ENCODE measurements around the gene DRAP1. TPM values are rescaled to one million over a fixed set of nuclear protein-coding genes. Genes with fewer than 3 reads are reported as not detected.
A peak's percentile ranks its signal among the peaks of the same experiment; 100 is the strongest.

The DRAP1 gene
- total and polyA plus RNA-seq, 9 of the 15 experiments (the other 6 are each of a cell fraction or from before 2014, with no cell fraction given): 9.6 to 200 (median 92.9) TPM

- TF ChIP-seq RERE (CRISPR knock-in tag; IDR thresholded peaks at IDR 0.05; ENCODE audit: borderline replicate concordance): no peak
- TF ChIP-seq JUN (IDR thresholded peaks at IDR 0.05; ENCODE audit: borderline replicate concordance, low read depth, low read length): peak; percentile 78
- peak; percentile 94; the same call in 1 of the 2 replicates for TF ChIP-seq JUN (CRISPR knock-in tag; IDR thresholded peaks at IDR 0.05; ENCODE audit: borderline replicate concordance)
- TF ChIP-seq ZNF77 (CRISPR knock-in tag; IDR thresholded peaks at IDR 0.05): no peak
- peak; percentile 57 for TF ChIP-seq HNRNPK (IDR thresholded peaks at IDR 0.05; ENCODE audit: low read depth, low read length, poor library complexity, severe bottlenecking)
- TF ChIP-seq ZNF830 (CRISPR knock-in tag; IDR thresholded peaks at IDR 0.05): no peak
- no peak for TF ChIP-seq CEBPZ (IDR thresholded peaks at IDR 0.05; ENCODE audit: borderline replicate concordance, low read depth, low read length)
- no peak for TF ChIP-seq FOS (IDR thresholded peaks at IDR 0.05; ENCODE audit: extremely low read depth, insufficient read length)
- TF ChIP-seq SMARCC2 (IDR thresholded peaks at IDR 0.05; ENCODE audit: low read depth): no peak
- no peak for TF ChIP-seq SRSF1 (IDR thresholded peaks at IDR 0.05; ENCODE audit: low read depth, low read length)
- no peak for TF ChIP-seq CCAR2 (IDR thresholded peaks at IDR 0.05; ENCODE audit: low read depth, low read length)
- no peak for TF ChIP-seq ELF1 (tag; IDR thresholded peaks at IDR 0.05)
- TF ChIP-seq MED1 (CRISPR knock-in tag; IDR thresholded peaks at IDR 0.05; ENCODE audit: borderline replicate concordance): no peak
- peak; percentile 46; the same call in 1 of the 2 replicates for TF ChIP-seq ZFX (CRISPR knock-in tag; IDR thresholded peaks at IDR 0.05)
- no peak for TF ChIP-seq RBM15 (IDR thresholded peaks at IDR 0.05; ENCODE audit: insufficient read depth, low read length)
- no peak for TF ChIP-seq PURB (CRISPR knock-in tag; IDR thresholded peaks at IDR 0.05; ENCODE audit: low read depth)
- TF ChIP-seq ATF1 (CRISPR knock-in tag; IDR thresholded peaks at IDR 0.05): no peak
- TF ChIP-seq ATF1 (tag; IDR thresholded peaks at IDR 0.05): peak; percentile 95
- no peak for TF ChIP-seq ZNF140 (CRISPR knock-in tag; IDR thresholded peaks at IDR 0.05)
- TF ChIP-seq XRCC4 (IDR thresholded peaks at IDR 0.05; ENCODE audit: extremely low read depth, insufficient read depth, insufficient read length): no peak
- TF ChIP-seq GTF2A2 (tag; IDR thresholded peaks at IDR 0.05): no peak
Observed at GRCh38 chr11:65900125-65900898, 18.9 kb upstream of the DRAP1 start, which contains the start of gene FOSL1 (continued).
